ENCODE results near the gene RPA3. TPM values are rescaled to one million over a fixed set of nuclear protein-coding genes. Genes with fewer than 3 reads are reported as not detected.

The RPA3 gene
- total and polyA plus RNA-seq, 7 donors, result 10.8 to 24.8 (median 13.8) TPM

DNA sequence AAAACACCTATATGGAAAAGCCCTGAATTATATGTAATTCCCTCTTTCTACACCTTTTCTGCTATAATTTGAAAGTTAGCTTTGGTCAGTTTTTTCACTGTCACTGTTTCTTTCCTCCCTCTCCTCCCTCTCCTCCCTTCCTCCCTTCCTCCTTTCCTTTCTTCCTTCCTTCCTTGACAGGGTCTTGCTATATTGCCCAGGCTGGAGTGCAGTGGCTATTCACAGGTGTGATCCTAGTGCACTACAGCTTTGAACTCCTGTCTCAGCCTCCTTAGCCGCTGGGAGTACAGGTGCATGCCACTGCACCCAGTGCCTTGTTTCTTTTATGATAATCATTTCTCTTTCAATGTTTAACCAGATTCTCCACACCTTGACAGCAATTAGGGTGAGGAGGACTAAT, 100.0 kb downstream of the RPA3 start:
- H3K9me3 ChIP-seq, result no peaks in the 10 kb centered on the region
- H3K4me1 ChIP-seq, result no peaks in the 10 kb centered on the region
- DNase-seq (no peak), ATAC-seq (no peak)
- H3K27me3 ChIP-seq (ENCODE audit: insufficient read depth in 3 of 3, low read length in 2 of 3), result no peaks in the 10 kb centered on the region
- H3K4me3 ChIP-seq, result no peak overlapping the region
- 92 to 97% (median 92%) methylated on average over 1 of the region's 1 CpG for WGBS, 3 donors
- H3K36me3 ChIP-seq (ENCODE audit: insufficient read depth in 1 of 2, low read depth in 1 of 2), result no peaks in the 10 kb centered on the region
- no peak overlapping the region for H3K27ac ChIP-seq
- TF ChIP-seq CTCF (IDR thresholded peaks at IDR 0.05), result no peak
- intact Hi-C loops (cut with DNase I), result no loop called here

DNA sequence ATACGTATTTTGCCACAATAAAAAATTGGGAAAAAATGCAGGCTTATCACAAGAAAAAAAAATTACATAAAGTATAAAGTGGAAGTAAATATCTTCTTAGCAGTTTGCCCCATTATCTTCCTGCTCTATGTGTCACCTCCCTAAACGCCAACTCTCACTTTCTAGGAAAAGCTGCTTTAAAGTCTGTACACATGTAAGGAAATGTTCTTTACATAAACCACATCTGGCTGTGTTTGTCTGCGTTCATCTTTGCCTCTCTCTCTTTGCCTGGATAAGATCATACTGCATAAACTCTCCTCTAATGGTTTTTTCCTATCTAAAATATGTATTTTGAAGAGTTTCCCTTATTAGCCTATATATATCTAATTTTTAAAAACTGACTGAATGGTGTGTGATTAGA, 100.9 kb downstream of the RPA3 start:
- no peak for DNase-seq
- WGBS, 3 donors, result 80 to 82% (median 80%) methylated on average over 3 of the region's 3 CpGs
- TF ChIP-seq CTCF (IDR thresholded peaks at IDR 0.05), result no peak
- H3K36me3 ChIP-seq (ENCODE audit: insufficient read depth in 1 of 2, low read depth in 1 of 2), result no peaks in the 10 kb centered on the region
- H3K27ac ChIP-seq, result no peak overlapping the region
- no peaks in the 10 kb centered on the region for H3K9me3 ChIP-seq
- no peak overlapping the region for H3K4me3 ChIP-seq
- intact Hi-C loops (cut with DNase I), result no loop called here
- no peaks in the 10 kb centered on the region for H3K4me1 ChIP-seq
- ATAC-seq, result no peak
- no peaks in the 10 kb centered on the region for H3K27me3 ChIP-seq (ENCODE audit: insufficient read depth in 3 of 3, low read length in 2 of 3)

DNA sequence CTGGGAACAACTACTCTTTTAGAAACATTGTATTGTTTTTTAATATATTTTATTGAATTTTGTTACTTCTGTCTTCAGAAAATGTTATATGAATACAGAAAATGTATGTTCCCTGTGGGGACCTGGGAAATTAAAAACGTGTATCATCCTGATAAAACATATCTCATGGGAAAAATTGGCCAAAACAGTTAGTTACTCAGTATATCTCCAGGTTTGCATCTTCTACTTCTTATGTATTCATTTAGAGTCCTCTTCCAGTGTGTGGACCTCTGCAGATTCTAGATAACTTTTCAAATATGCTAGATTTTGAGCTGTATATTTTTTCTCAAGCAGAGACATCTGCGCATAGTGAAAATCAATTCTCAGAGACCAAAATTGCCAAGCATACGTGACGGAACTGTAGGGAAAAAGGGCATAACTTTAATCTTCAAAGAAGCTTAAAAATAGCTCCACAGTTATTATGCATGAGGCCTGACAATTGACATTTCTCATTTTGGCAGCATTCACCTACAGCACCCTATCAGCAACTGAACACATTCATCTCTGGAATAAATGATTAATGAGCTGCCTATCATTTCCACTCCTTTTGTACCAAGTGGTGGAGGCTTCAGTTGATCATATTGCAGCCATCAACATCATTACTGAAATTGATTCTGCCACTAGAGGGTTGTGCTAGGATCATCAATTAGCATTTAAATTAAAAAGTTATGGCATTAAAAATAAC, 104.2 kb downstream of the RPA3 start:
- ATAC-seq (peak in 1 of 4 donors; percentile 21), DNase-seq (no peak)
- Histone ChIP-seq H3K27me3 (ENCODE audit: insufficient read depth in 3 of 3, low read length in 2 of 3) (no peaks in the 10 kb centered on the region), H3K27ac (no peak overlapping the region), H3K4me1 (no peaks in the 10 kb centered on the region), H3K4me3 (no peak overlapping the region), H3K9me3 (no peaks in the 10 kb centered on the region), H3K36me3 (ENCODE audit: insufficient read depth in 1 of 2, low read depth in 1 of 2) (peaks cover 0 to 4% of the 10 kb centered on the region in 2 donors)
- WGBS, 3 donors, result 67 to 76% (median 69%) methylated on average over 4 of the region's 4 CpGs
- intact Hi-C loops (cut with DNase I), result no loop called here
- TF ChIP-seq CTCF (IDR thresholded peaks at IDR 0.05), result no peak

DNA sequence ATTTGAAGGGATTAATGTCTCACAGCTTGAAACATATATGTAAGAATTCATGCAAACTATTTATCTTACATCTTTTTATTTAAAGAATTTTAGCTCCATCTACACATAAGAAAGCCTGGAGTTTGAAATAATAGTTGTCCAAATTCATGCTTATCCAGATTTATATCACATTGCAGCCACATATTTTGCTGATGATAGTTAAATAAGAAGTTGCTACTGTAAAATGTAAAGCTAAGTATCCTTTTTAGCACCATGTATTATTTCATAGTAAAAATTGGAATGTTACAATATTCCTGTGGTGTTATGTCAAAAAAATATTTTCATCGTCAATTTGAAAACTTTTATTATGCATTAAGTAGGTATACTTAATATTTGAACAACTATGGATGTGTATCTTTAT, 105.2 kb downstream of the RPA3 start:
- H3K36me3 ChIP-seq (ENCODE audit: insufficient read depth in 1 of 2, low read depth in 1 of 2), result peaks cover 0 to 13% of the 10 kb centered on the region in 2 donors
- TF ChIP-seq CTCF (IDR thresholded peaks at IDR 0.05), result no peak
- ATAC-seq (no peak), DNase-seq (no peak)
- intact Hi-C loops (cut with DNase I), result no loop called here
- H3K27ac ChIP-seq, result no peak overlapping the region
- no peaks in the 10 kb centered on the region for H3K27me3 ChIP-seq (ENCODE audit: insufficient read depth in 3 of 3, low read length in 2 of 3)
- H3K4me1 ChIP-seq, result no peaks in the 10 kb centered on the region
- no peaks in the 10 kb centered on the region for H3K9me3 ChIP-seq
- WGBS, 3 donors, result 88 to 93% (median 93%) methylated on average over 1 of the region's 1 CpG
- H3K4me3 ChIP-seq, result no peak overlapping the region

GRCh38 chr7:7612519-7612918, 105.9 kb downstream of the RPA3 start:
- intact Hi-C loops (cut with DNase I), result no loop called here
- H3K4me1 ChIP-seq, result no peaks in the 10 kb centered on the region
- 80 to 92% (median 86%) methylated on average over 1 of the region's 1 CpG for WGBS, 3 donors
- no peak overlapping the region for H3K27ac ChIP-seq
- peaks cover 0 to 20% of the 10 kb centered on the region in 2 donors for H3K36me3 ChIP-seq (ENCODE audit: insufficient read depth in 1 of 2, low read depth in 1 of 2)
- no peak for TF ChIP-seq CTCF (IDR thresholded peaks at IDR 0.05)
- DNase-seq (no peak), ATAC-seq (no peak)
- H3K27me3 ChIP-seq (ENCODE audit: insufficient read depth in 3 of 3, low read length in 2 of 3), result no peaks in the 10 kb centered on the region
- no peak overlapping the region for H3K4me3 ChIP-seq
- H3K9me3 ChIP-seq, result no peaks in the 10 kb centered on the region
